Astrocyte (in vitro differentiated cells and primary cell): ENCODE results near the gene ENPP3. TPM values are rescaled to one million over a fixed set of nuclear protein-coding genes. Genes with fewer than 3 reads are reported as not detected.

Source experiments
- DNase-seq: peaks from one replicate; pipeline ENCODE4 v3.0.0-alpha.2; 2010; ENCODE audit warnings: low read depth
- FAIRE-seq: peaks from 2 replicates; lab custom pipeline; 2011; peaks lifted over from hg19 to GRCh38; lab: Jason Lieb, UNC
- H2AFZ ChIP-seq: 2 replicates; pipeline ENCODE4 v1.6.0; 2012; ENCODE audit warnings: low read depth, low read length, inconsistent platforms
- H3K27ac ChIP-seq: 2 replicates; pipeline ENCODE4 v1.5.1; 2011; ENCODE audit warnings: low read depth, low read length, inconsistent platforms
- H3K27me3 ChIP-seq: 2 replicates; pipeline ENCODE4 v1.6.0; 2011; ENCODE audit warnings: low read length, inconsistent platforms; ENCODE audit not compliant: insufficient read depth
- H3K36me3 ChIP-seq: 2 replicates; pipeline ENCODE4 v1.5.1; 2011; ENCODE audit warnings: low read length, inconsistent platforms; ENCODE audit not compliant: insufficient read depth
- H3K4me1 ChIP-seq: 2 replicates; pipeline ENCODE4 v1.5.1; 2011; ENCODE audit warnings: low read length, inconsistent platforms; ENCODE audit not compliant: insufficient read depth
- H3K4me2 ChIP-seq: 2 replicates; pipeline ENCODE4 v1.6.0; 2012; ENCODE audit warnings: low read length, inconsistent platforms
- H3K4me3 ChIP-seq: 2 replicates; pipeline ENCODE4 v1.5.1; 2011; ENCODE audit warnings: low read depth, mild to moderate bottlenecking, low read length, inconsistent platforms; ENCODE audit not compliant: insufficient read depth
- H3K79me2 ChIP-seq: 2 replicates; pipeline ENCODE4 v1.6.0; 2012; ENCODE audit warnings: mild to moderate bottlenecking, low read length, inconsistent platforms; ENCODE audit not compliant: insufficient read depth
- H3K9ac ChIP-seq: 2 replicates; pipeline ENCODE4 v1.6.0; 2012; ENCODE audit warnings: mild to moderate bottlenecking, low read length, inconsistent platforms
- H3K9me3 ChIP-seq: 2 replicates; pipeline ENCODE4 v1.5.1; 2012; ENCODE audit warnings: low read depth, mild to moderate bottlenecking, low read length, inconsistent platforms; ENCODE audit not compliant: insufficient read depth
- H4K20me1 ChIP-seq: 2 replicates; pipeline ENCODE4 v1.6.0; 2012; ENCODE audit warnings: low read length, inconsistent platforms; ENCODE audit not compliant: insufficient read depth
- H3K27ac Mint-ChIP-seq: one replicate; pipeline ENCODE4 v1.8.0; 2021; ENCODE audit warnings: mild to moderate bottlenecking, mixed read lengths; ENCODE audit not compliant: unreplicated experiment
- H3K27me3 Mint-ChIP-seq: one replicate; pipeline ENCODE4 v1.8.0; 2021; ENCODE audit warnings: low read depth, mixed read lengths; ENCODE audit not compliant: unreplicated experiment
- H3K36me3 Mint-ChIP-seq: one replicate; pipeline ENCODE4 v1.8.0; 2021; ENCODE audit warnings: low read depth, mixed read lengths; ENCODE audit not compliant: unreplicated experiment
- H3K4me1 Mint-ChIP-seq: one replicate; pipeline ENCODE4 v1.8.0; 2021; ENCODE audit warnings: low read depth, mixed read lengths; ENCODE audit not compliant: unreplicated experiment
- H3K4me3 Mint-ChIP-seq: one replicate; pipeline ENCODE4 v1.8.0; 2021; ENCODE audit warnings: mild to moderate bottlenecking, moderate library complexity, mixed read lengths; ENCODE audit not compliant: unreplicated experiment
- H3K9me3 Mint-ChIP-seq: one replicate; pipeline ENCODE4 v1.8.0; 2021; ENCODE audit warnings: mild to moderate bottlenecking, mixed read lengths; ENCODE audit not compliant: unreplicated experiment
- CTCF ChIP-seq: IDR thresholded peaks from 2 replicates; pipeline ENCODE4 v1.5.1; 2011; ENCODE audit warnings: low read depth, mild to moderate bottlenecking, inconsistent platforms, low read length, moderate library complexity; ENCODE audit not compliant: insufficient read depth
- EZH2 ChIP-seq: IDR thresholded peaks from 2 replicates; pipeline ENCODE4 v1.6.1; 2012; ENCODE audit warnings: mild to moderate bottlenecking, low read length, inconsistent platforms; ENCODE audit not compliant: insufficient read depth
- total RNA-seq: library from RNA; stranded (reverse); gene quantifications from 2 replicates; pipeline ENCODE4 v1.2.1, GENCODE V29; 2021

ENPP3 gene
- total RNA-seq, 1 donor from 2014 or later: not detected

GRCh38 chr6:131638013-131638412 is 911 bp downstream of the ENPP3 start:
- Histone ChIP-seq H3K79me2 (no peaks in the 10 kb centered on the region), H3K4me2 (no peak overlapping the region), H3K27me3 (no peaks in the 10 kb centered on the region), H4K20me1 (no peaks in the 10 kb centered on the region), H3K4me1 (no peaks in the 10 kb centered on the region), H3K9ac (no peak overlapping the region), H3K4me3 (no peak overlapping the region), H3K9me3 (no peaks in the 10 kb centered on the region), H2AFZ (no peak overlapping the region), H3K27ac (no peak overlapping the region), H3K36me3 (no peaks in the 10 kb centered on the region)
- no peak overlapping the region for H3K4me3 Mint-ChIP-seq
- DNase-seq: no peak
- H3K36me3 Mint-ChIP-seq: no peaks in the 10 kb centered on the region
- H3K9me3 Mint-ChIP-seq: no peaks in the 10 kb centered on the region
- no peak for FAIRE-seq
- TF ChIP-seq EZH2: no peak
- no peak for TF ChIP-seq CTCF
- H3K4me1 Mint-ChIP-seq: no peaks in the 10 kb centered on the region
- H3K27me3 Mint-ChIP-seq: no peaks in the 10 kb centered on the region
- H3K27ac Mint-ChIP-seq: no peak overlapping the region

GRCh38 chr6:131640100-131640499 is 3.0 kb downstream of the ENPP3 start:
- no peaks in the 10 kb centered on the region for H3K4me1 Mint-ChIP-seq

More at GRCh38 chr6:131640100-131640499, 3.0 kb downstream of the ENPP3 start:
- no peak for FAIRE-seq
- H3K9me3 ChIP-seq: no peaks in the 10 kb centered on the region
- H4K20me1 ChIP-seq: no peaks in the 10 kb centered on the region
- no peaks in the 10 kb centered on the region for H3K36me3 ChIP-seq
- H2AFZ ChIP-seq: no peak overlapping the region
- H3K36me3 Mint-ChIP-seq: no peaks in the 10 kb centered on the region
- no peak overlapping the region for H3K27ac ChIP-seq
- no peaks in the 10 kb centered on the region for H3K9me3 Mint-ChIP-seq
- H3K27ac Mint-ChIP-seq: no peak overlapping the region
- peaks cover 7% of the 10 kb centered on the region for H3K27me3 ChIP-seq
- no peak overlapping the region for H3K4me3 ChIP-seq
- no peaks in the 10 kb centered on the region for H3K27me3 Mint-ChIP-seq
- H3K4me3 Mint-ChIP-seq: no peak overlapping the region
- H3K4me1 ChIP-seq: no peaks in the 10 kb centered on the region
- H3K9ac ChIP-seq: no peak overlapping the region
- no peak for TF ChIP-seq EZH2
- no peak for TF ChIP-seq CTCF
- H3K4me2 ChIP-seq: no peak overlapping the region
- no peaks in the 10 kb centered on the region for H3K79me2 ChIP-seq
- DNase-seq: no peak
